ENCODE data around the gene PVR.

PVR gene

DNA sequence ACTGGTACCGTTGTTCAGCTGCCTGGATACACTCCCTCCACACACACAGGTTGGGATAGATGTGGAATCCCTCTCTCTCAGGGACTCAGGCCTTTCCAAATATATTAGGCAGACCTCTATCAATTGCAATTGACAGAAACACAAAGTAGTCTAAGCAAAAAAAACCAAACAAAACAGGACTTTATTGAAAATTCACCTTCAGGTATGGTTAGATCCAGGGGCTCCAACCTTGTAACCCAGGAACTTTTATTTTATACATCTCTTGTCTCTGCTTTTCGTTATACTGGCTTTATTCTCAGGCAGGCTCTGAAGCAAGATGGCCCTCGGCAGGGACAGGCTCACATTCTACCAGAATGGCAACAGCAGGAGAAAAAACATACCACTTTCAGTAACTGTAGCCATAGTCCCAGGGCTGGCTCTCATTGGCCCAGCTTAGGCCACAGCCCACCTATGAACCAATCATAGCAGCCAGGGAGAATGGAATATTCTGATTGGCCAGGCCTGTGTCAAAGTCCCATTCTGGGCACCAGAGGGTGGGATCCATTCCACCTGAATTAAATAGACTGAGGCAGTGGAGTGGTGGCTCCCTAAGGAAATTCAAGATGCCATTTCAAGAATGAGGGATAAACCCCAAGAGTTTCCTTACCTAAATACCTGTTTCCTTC, 14.5 kb downstream of the PVR start:
- DNase-seq (ENCODE audit: extremely low read depth, low read depth), result no peak
- TF ChIP-seq, protein P1, sequence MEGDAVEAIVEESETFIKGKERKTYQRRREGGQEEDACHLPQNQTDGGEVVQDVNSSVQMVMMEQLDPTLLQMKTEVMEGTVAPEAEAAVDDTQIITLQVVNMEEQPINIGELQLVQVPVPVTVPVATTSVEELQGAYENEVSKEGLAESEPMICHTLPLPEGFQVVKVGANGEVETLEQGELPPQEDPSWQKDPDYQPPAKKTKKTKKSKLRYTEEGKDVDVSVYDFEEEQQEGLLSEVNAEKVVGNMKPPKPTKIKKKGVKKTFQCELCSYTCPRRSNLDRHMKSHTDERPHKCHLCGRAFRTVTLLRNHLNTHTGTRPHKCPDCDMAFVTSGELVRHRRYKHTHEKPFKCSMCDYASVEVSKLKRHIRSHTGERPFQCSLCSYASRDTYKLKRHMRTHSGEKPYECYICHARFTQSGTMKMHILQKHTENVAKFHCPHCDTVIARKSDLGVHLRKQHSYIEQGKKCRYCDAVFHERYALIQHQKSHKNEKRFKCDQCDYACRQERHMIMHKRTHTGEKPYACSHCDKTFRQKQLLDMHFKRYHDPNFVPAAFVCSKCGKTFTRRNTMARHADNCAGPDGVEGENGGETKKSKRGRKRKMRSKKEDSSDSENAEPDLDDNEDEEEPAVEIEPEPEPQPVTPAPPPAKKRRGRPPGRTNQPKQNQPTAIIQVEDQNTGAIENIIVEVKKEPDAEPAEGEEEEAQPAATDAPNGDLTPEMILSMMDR (IDR thresholded peaks at IDR 0.05; ENCODE audit: low read depth, low read length), result no peak

DNA sequence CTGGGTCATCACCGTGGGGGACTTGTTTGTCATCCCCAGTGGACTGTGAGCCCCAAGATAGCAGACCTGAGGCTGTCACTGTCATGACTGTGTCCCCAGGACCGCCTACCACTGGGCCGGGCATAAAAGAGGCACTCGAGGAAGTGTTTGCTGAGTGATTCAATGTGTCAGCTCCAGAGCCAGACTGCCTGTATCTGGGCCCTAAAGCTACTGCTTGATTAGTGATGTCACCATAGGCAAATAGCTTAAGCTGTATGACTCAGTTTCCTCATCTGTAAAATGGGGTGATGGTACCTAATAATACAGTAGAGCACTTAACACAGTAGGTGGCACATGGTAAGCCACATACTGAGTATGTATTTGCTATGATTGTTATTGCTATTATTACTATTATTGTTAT, 16.4 kb downstream of the PVR start:
- no peak for DNase-seq (ENCODE audit: extremely low read depth, low read depth)
- TF ChIP-seq, protein P1 (IDR thresholded peaks at IDR 0.05; ENCODE audit: low read depth, low read length), result no peak

DNA sequence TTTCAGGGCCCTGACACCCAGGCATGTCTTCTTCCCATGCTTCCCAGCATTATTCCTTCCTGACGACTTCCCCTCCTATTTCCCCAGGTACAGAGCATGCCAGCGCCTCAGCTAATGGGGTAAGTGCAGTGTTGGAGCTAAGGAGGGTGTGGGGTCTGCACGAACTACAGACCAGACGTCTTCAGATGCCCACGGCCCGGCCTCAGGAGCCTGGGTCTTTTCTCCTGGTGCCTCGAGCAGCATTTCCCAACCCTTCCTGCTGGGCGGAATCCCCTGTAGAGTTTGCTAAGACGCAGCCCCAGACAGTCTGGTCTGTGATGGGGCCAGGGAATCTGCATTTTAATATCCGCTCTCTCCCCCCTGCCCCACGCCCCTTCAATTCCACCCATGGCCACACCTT, 17.5 kb downstream of the PVR start:
- TF ChIP-seq, protein P1 (IDR thresholded peaks at IDR 0.05; ENCODE audit: low read depth, low read length), result no peak
- DNase-seq (ENCODE audit: extremely low read depth, low read depth), result no peak

DNA sequence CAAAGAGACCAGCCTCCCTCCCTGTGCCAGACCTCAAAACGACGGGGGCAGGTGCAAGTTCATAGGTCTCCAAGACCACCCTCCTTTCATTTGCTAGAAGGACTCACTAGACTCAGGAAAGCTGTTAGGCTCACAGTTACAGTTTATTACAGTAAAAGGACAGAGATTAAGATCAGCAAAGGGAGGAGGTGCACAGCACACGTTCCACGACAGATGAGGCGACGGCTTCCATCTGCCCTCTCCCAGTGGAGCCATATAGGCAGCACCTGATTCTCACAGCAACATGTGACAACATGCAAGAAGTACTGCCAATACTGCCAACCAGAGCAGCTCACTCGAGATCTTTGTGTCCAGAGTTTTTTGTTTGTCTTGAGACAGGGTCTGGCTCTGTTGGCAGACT, 18.2 kb downstream of the PVR start:
- no peak for DNase-seq (ENCODE audit: extremely low read depth, low read depth)
- TF ChIP-seq, protein P1 (IDR thresholded peaks at IDR 0.05; ENCODE audit: low read depth, low read length), result no peak

DNA sequence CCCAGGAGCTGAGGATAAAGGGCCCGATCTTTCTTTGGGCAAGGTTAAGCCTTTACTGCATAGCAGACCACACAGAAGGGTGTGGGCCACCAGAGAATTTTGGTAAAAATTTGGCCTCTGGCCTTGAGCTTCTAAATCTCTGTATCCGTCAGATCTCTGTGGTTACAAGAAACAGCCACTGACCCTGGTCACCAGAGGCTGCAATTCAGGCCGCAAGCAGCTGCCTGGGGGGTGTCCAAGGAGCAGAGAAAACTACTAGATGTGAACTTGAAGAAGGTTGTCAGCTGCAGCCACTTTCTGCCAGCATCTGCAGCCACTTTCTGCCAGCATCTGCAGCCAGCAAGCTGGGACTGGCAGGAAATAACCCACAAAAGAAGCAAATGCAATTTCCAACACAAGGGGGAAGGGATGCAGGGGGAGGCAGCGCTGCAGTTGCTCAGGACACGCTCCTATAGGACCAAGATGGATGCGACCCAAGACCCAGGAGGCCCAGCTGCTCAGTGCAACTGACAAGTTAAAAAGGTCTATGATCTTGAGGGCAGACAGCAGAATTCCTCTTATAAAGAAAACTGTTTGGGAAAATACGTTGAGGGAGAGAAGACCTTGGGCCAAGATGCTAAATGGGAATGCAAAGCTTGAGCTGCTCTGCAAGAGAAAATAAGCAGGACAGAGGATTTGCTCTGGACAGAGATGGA, 19.1 kb downstream of the PVR start:
- no peak for DNase-seq (ENCODE audit: extremely low read depth, low read depth)
- TF ChIP-seq, protein P1 (IDR thresholded peaks at IDR 0.05; ENCODE audit: low read depth, low read length), result no peak

DNA sequence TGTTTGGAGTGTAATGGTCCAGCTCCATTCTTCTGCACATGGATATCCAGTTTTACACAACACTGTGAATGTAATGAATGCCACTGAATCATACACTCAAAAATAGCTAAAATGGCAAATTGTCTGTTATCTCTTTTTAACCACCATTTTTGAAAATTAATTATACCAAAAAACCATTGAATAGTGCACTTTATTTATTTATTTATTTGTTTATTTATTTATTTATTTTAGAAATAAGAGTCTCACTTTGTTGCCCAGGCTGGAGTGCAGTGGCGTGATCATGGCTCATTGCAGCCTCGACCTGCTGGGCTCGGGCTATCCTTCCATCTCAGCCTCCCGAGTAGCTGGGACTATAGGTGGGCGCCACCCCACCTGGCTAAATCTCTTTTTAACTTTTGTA, 20.3 kb downstream of the PVR start:
- TF ChIP-seq, protein P1 (IDR thresholded peaks at IDR 0.05; ENCODE audit: low read depth, low read length), result no peak
- DNase-seq (ENCODE audit: extremely low read depth, low read depth), result no peak

DNA sequence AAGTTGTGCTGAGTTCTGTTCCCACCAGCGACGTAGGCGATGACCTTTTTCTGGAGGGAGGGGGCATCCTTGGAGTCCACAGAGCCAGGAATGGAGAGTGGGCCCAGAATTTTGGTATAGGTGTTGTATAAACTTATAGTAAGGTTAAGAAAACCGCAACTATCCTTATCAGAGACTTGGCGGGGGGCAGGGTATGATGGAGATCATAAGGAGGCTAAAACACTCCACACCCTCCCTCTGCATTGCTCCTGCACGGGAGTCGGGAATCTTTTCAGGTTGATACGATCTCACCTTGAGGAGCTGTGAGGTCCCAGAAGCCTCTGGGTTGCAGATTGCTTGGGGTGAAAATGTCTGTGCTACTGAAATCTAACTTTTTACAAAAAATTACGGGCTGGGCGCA, 21.3 kb downstream of the PVR start:
- TF ChIP-seq, protein P1 (IDR thresholded peaks at IDR 0.05; ENCODE audit: low read depth, low read length), result no peak
- no peak for DNase-seq (ENCODE audit: extremely low read depth, low read depth)
